GM23248 (cell line): Measurements from ENCODE around the gene NUTF2. TPM values are rescaled to one million over a fixed set of nuclear protein-coding genes. Genes with fewer than 3 reads are reported as not detected.

Experiments used
- DNase-seq: peaks from one replicate; pipeline ENCODE4 v3.0.0-alpha.2; 2015
- H2AFZ ChIP-seq: fragments of 200-600 bp; sonication (generic); 2 replicates; pipeline ENCODE4 v1.6.1; 2016; ENCODE audit warnings: antibody characterized with exemption
- H3F3A ChIP-seq: fragments of 200-600 bp; sonication (generic); 2 replicates; pipeline ENCODE4 v1.6.1; 2016; ENCODE audit warnings: mild to moderate bottlenecking, antibody characterized with exemption, mixed run types; ENCODE audit not compliant: insufficient read depth
- H3K27ac ChIP-seq: fragments of 200-600 bp; sonication (generic); 2 replicates; pipeline ENCODE4 v1.5.1; 2016; ENCODE audit warnings: mild to moderate bottlenecking
- H3K27me3 ChIP-seq: fragments of 200-600 bp; sonication (generic); replicated peaks from 2 replicates; pipeline ENCODE4 v1.6.1; 2016; ENCODE audit warnings: mild to moderate bottlenecking; ENCODE audit not compliant: insufficient read depth
- H3K36me3 ChIP-seq: fragments of 200-600 bp; sonication (generic); 2 replicates; pipeline ENCODE4 v1.6.1; 2016; ENCODE audit warnings: low read depth, mild to moderate bottlenecking
- H3K4me1 ChIP-seq: fragments of 200-600 bp; sonication (generic); 2 replicates; pipeline ENCODE4 v1.6.1; 2016; ENCODE audit warnings: mild to moderate bottlenecking; ENCODE audit not compliant: insufficient read depth
- H3K4me2 ChIP-seq: fragments of 200-600 bp; sonication (generic); one replicate; pipeline ENCODE4 v1.6.1; 2016; ENCODE audit warnings: mild to moderate bottlenecking; ENCODE audit not compliant: unreplicated experiment
- H3K4me3 ChIP-seq: fragments of 200-600 bp; sonication (generic); 2 replicates; pipeline ENCODE4 v1.5.1; 2016; ENCODE audit warnings: mild to moderate bottlenecking
- H3K79me2 ChIP-seq: fragments of 200-600 bp; sonication (generic); 2 replicates; pipeline ENCODE4 v1.6.1; 2016; ENCODE audit warnings: mild to moderate bottlenecking; ENCODE audit not compliant: insufficient read depth
- H3K9ac ChIP-seq: fragments of 200-600 bp; sonication (generic); 2 replicates; pipeline ENCODE4 v1.6.1; 2016; ENCODE audit warnings: mild to moderate bottlenecking
- H3K9me2 ChIP-seq: fragments of 200-600 bp; sonication (generic); 2 replicates; pipeline ENCODE4 v1.6.1; 2016; ENCODE audit warnings: mixed run types, mild to moderate bottlenecking, moderate library complexity; ENCODE audit not compliant: insufficient read depth
- H3K9me3 ChIP-seq: fragments of 200-600 bp; sonication (generic); one replicate; pipeline ENCODE4 v1.6.1; 2017; ENCODE audit warnings: low read depth
- H4K20me1 ChIP-seq: fragments of 200-600 bp; sonication (generic); 2 replicates; pipeline ENCODE4 v1.6.0; 2016; ENCODE audit not compliant: insufficient read depth
- EZH2 ChIP-seq: fragments of 200-600 bp; sonication (generic); IDR thresholded peaks from 2 replicates; pipeline ENCODE4 v1.6.1; 2018; ENCODE audit warnings: antibody characterized with exemption, mild to moderate bottlenecking; ENCODE audit not compliant: insufficient read depth, poor library complexity, severe bottlenecking
- EZH2phosphoT487 ChIP-seq: fragments of 200-600 bp; sonication (generic); IDR thresholded peaks from 2 replicates; pipeline ENCODE4 v1.6.1; 2018; ENCODE audit warnings: antibody characterized with exemption, moderate library complexity, mild to moderate bottlenecking, low read depth; ENCODE audit not compliant: insufficient read depth
- WGBS, 2 experiments: methylation state at CpG; one replicate each; pipeline ENCODE4 v1.1.6; 2015 to 2017; ENCODE audit warnings: low lambda C conversion rate in 2 of 2, low coverage in 1 of 2; ENCODE audit errors: missing lambda C conversion rate in 2 of 2; 5-methylcytosine and 5-hydroxymethylcytosine counted together
- in situ Hi-C: fragments of 300-500 bp; cut with MboI; formaldehyde crosslinking; loops from 2 replicates; pipeline ENCODE4 v1.15.0; 2020
- polyA plus RNA-seq: library from polyadenylated mRNA; unstranded; fragments of >200 nt; fragmentation: Nextera tagmentation; extraction: Ambion mirVana; gene quantifications from 2 replicates; pipeline ENCODE4 v1.2.1, GENCODE V29; 2016
- total RNA-seq: library from RNA; depleted of rRNA; stranded (reverse); fragments of >200 nt; shearing (Covaris generic); gene quantifications from 2 replicates; pipeline ENCODE4 v1.2.3, GENCODE V29; 2014

The NUTF2 gene
- total and polyA plus RNA-seq, 2 experiments from 2014 or later: 119 to 280 TPM

DNA sequence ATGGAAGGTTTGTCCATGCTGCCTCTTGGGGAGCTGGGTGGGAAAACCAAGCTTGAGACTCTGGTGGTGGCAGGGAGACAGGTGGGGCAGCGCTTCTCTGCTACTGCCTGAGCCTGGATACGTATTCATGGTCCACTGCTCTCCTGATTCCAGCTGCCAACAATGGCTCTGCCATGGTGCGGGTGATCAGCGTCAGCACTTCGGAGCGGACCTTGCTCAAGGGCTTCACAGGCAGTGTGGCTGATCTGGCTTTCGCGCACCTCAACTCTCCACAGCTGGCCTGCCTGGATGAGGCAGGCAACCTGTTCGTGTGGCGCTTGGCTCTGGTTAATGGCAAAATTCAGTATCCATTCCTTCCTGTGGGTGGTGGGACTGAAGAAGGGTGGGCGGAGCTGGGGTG, 30.3 kb downstream of the NUTF2 start:
- 98% methylated on average over 11 of the region's 11 CpGs for WGBS, 2 experiments
- Histone ChIP-seq H3K27me3 (no peaks in the 10 kb centered on the region), H3K9ac (no peak overlapping the region), H3F3A (peaks cover 12% of the 10 kb centered on the region), H3K36me3 (peaks cover 7% of the 10 kb centered on the region; the same call in 1 of the 2 replicates), H3K9me3 (no peaks in the 10 kb centered on the region), H3K4me1 (peaks cover 9% of the 10 kb centered on the region), H3K79me2 (peaks cover 50% of the 10 kb centered on the region), H3K4me2 (no peak overlapping the region), H3K27ac (no peak overlapping the region), H4K20me1 (no peaks in the 10 kb centered on the region), H3K4me3 (no peak overlapping the region), H3K9me2 (no peaks in the 10 kb centered on the region), H2AFZ (no peak overlapping the region)
- in situ Hi-C loops: no loop called here
- TF ChIP-seq EZH2phosphoT487 (no peak), EZH2 (no peak)
- no peak for DNase-seq

DNA sequence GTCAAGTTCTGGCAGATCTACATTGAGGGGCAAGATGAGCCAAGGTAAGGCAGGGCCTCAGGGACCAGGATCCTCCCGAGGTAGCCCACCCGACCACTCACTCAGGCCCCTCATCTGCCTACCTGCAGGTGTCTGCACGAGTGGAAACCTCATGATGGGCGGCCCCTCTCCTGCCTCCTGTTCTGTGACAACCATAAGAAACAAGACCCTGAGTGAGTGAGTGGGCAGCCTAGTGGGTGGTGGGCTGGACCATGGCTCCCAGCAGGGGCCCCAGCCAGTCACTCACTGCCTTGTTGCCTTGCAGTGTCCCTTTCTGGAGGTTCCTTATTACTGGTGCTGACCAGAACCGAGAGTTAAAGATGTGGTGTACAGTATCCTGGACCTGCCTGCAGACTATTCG, 31.5 kb downstream of the NUTF2 start:
- Histone ChIP-seq H3K9me3 (no peaks in the 10 kb centered on the region), H3K9me2 (no peaks in the 10 kb centered on the region), H3K79me2 (peaks cover 49% of the 10 kb centered on the region), H3K4me3 (no peak overlapping the region), H3F3A (0 out of 2 replicates have a peak, but pooled peaks cover 5% of the 10 kb centered on the region), H3K27me3 (no peaks in the 10 kb centered on the region), H3K36me3 (peaks cover 7% of the 10 kb centered on the region; the same call in 1 of the 2 replicates), H3K9ac (no peak overlapping the region), H3K4me1 (peaks cover 9% of the 10 kb centered on the region), H2AFZ (no peak overlapping the region), H3K27ac (no peak overlapping the region), H3K4me2 (no peak overlapping the region), H4K20me1 (no peaks in the 10 kb centered on the region)
- 73 to 85% methylated on average over 6 of the region's 6 CpGs for WGBS, 2 experiments
- DNase-seq: no peak
- in situ Hi-C loops: no loop called here
- TF ChIP-seq EZH2: no peak

DNA sequence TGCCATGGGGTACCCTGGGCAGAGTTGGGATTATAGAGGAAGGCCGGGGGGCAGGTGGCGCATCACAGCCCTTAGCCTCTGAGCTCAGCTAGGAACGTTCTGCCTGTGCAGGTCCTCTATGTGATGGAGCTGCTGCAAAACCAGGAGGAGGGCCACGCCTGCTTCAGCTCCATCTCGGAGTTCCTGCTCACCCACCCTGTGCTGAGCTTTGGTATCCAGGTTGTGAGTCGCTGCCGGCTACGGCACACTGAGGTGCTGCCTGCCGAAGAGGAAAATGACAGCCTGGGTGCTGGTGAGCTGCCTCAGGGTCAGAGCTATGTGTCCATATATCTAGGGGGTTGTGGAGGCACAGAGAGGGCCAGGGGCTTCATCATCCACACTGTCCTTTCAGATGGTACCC, 32.1 kb downstream of the NUTF2 start:
- no peak overlapping the region for H3K27ac ChIP-seq
- H3K36me3 ChIP-seq: peaks cover 7% of the 10 kb centered on the region; the same call in 1 of the 2 replicates
- WGBS, 2 experiments: 92 to 93% methylated on average over 9 of the region's 9 CpGs

DNA sequence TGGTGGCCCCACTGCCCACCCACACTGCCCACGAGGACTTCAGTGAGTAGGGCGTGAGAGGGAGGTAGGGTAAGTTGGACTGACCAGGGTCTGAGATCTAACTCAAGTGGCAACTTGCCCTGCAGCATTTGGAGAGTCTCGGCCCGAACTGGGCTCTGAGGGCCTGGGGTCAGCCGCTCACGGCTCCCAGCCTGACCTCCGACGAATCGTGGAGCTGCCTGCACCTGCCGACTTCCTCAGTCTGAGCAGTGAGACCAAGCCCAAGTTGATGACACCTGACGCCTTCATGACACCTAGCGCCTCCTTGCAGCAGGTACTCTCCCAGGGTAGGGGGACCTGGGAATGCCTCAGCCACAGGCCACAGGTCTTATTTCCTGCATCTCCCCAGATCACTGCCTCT, 32.7 kb downstream of the NUTF2 start:
- peaks cover 5% of the 10 kb centered on the region; the same call in 1 of the 2 replicates for H3K4me1 ChIP-seq
- in situ Hi-C loops: no loop called here
- H3K9me3 ChIP-seq: no peaks in the 10 kb centered on the region
- no peak overlapping the region for H2AFZ ChIP-seq
- H3K9me2 ChIP-seq: no peaks in the 10 kb centered on the region
- TF ChIP-seq EZH2 (no peak), EZH2phosphoT487 (no peak)
- H4K20me1 ChIP-seq: no peaks in the 10 kb centered on the region
- no peak overlapping the region for H3K9ac ChIP-seq
- no peaks in the 10 kb centered on the region for H3K27me3 ChIP-seq
- peaks cover 37% of the 10 kb centered on the region for H3K79me2 ChIP-seq
- H3K4me2 ChIP-seq: no peak overlapping the region
- H3K36me3 ChIP-seq: peaks cover 7% of the 10 kb centered on the region; the same call in 1 of the 2 replicates
- WGBS, 2 experiments: 96 to 97% methylated on average over 12 of the region's 12 CpGs
- H3K27ac ChIP-seq: no peak overlapping the region
- H3F3A ChIP-seq: peaks cover 6% of the 10 kb centered on the region
- H3K4me3 ChIP-seq: no peak overlapping the region
- no peak for DNase-seq

More for the DNA sequence above, 32.1 kb downstream of the NUTF2 start:
- peaks cover 8% of the 10 kb centered on the region for H3K4me1 ChIP-seq
- no peak overlapping the region for H3K9ac ChIP-seq
- no peak overlapping the region for H2AFZ ChIP-seq
- no peak overlapping the region for H3K4me2 ChIP-seq
- H4K20me1 ChIP-seq: no peaks in the 10 kb centered on the region
- TF ChIP-seq EZH2 (no peak), EZH2phosphoT487 (no peak)
- no peak for DNase-seq
- peaks cover 2% of the 10 kb centered on the region; the same call in 1 of the 2 replicates for H3F3A ChIP-seq
- no peaks in the 10 kb centered on the region for H3K9me3 ChIP-seq
- H3K9me2 ChIP-seq: no peaks in the 10 kb centered on the region
- H3K4me3 ChIP-seq: no peak overlapping the region
- peaks cover 43% of the 10 kb centered on the region for H3K79me2 ChIP-seq
- in situ Hi-C loops: no loop called here
- H3K27me3 ChIP-seq: no peaks in the 10 kb centered on the region

DNA sequence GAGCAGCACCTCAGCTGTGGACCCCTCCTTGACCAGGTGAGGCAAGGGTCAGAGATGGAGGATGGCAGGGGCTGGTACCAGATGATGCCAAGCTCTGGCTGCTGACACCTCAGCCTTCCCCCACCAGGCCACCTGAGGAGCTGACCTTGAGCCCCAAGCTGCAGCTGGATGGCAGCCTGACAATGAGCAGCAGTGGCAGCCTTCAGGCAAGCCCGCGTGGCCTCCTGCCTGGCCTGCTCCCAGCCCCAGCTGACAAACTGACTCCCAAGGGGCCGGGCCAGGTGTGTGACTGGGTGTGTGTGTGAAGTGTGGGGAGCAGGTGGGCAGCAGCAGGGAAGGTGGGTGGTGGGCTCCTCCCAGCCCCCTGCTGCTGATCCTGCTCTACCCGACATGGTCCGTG, 33.2 kb downstream of the NUTF2 start:
- Histone ChIP-seq H3K79me2 (peaks cover 32% of the 10 kb centered on the region), H3K9ac (no peak overlapping the region), H3K27ac (no peak overlapping the region), H3F3A (peaks cover 8% of the 10 kb centered on the region), H3K4me1 (peaks cover 6% of the 10 kb centered on the region; the same call in 1 of the 2 replicates), H3K4me2 (no peak overlapping the region), H4K20me1 (no peaks in the 10 kb centered on the region), H3K9me2 (no peaks in the 10 kb centered on the region), H3K27me3 (no peaks in the 10 kb centered on the region), H2AFZ (no peak overlapping the region), H3K4me3 (no peak overlapping the region), H3K36me3 (peaks cover 7% of the 10 kb centered on the region; the same call in 1 of the 2 replicates), H3K9me3 (no peaks in the 10 kb centered on the region)
- TF ChIP-seq EZH2phosphoT487: no peak
- TF ChIP-seq EZH2: no peak
- 88 to 95% methylated on average over 5 of the region's 5 CpGs for WGBS, 2 experiments
- no peak for DNase-seq
- in situ Hi-C loops: no loop called here
